Lower leg skin (tissue), 4 donors: ENCODE measurements around the gene UBQLN3. TPM values are rescaled to one million over a fixed set of nuclear protein-coding genes. Genes with fewer than 3 reads are reported as not detected.

Experiments
- DNase-seq, 2 donors: peaks; one replicate each; pipeline ENCODE4 v3.0.0-alpha.2; 2019; ENCODE audit warnings: low spot score in 2 of 2
- H3K4me3 ChIP-seq: fragments of 200-600 bp; sonication (generic); 2 replicates; pipeline ENCODE4 v1.5.1; 2017; ENCODE audit warnings: mild to moderate bottlenecking, low read depth; ENCODE audit not compliant: poor library complexity, severe bottlenecking
- CTCF ChIP-seq, 3 donors: fragments of 450-650 bp; IDR thresholded peaks; one replicate each; pipeline ENCODE4 v1.5.1; 2016; ENCODE audit warnings: antibody characterized with exemption in 3 of 3, mild to moderate bottlenecking in 3 of 3, moderate library complexity in 2 of 3
- POLR2A ChIP-seq, 2 donors: fragments of 450-650 bp; IDR thresholded peaks; one replicate each; pipeline ENCODE4 v1.6.1; 2016 to 2017; ENCODE audit warnings: antibody characterized with exemption in 2 of 2, mild to moderate bottlenecking in 1 of 2, moderate library complexity in 1 of 2
- WGBS, 2 donors: methylation state at CpG; one replicate each; pipeline ENCODE4 v1.1.5; 2018; 5-methylcytosine and 5-hydroxymethylcytosine counted together
- intact Hi-C: fragments of 100-400 bp; cut with DNase I; formaldehyde crosslinking; loops from one replicate; pipeline ENCODE4 v1.15.0; 2023; ENCODE audit warnings: low total_unique reads
- total RNA-seq, 4 donors: library from RNA; depleted of rRNA; stranded (reverse); fragments of >200 nt; gene quantifications; one replicate each; pipeline ENCODE4 v1.1.0, GENCODE V29; 2016

UBQLN3 gene
- under 1 TPM in 1 of 4 donors, not detected in 3; 0.13 TPM for total RNA-seq

DNA sequence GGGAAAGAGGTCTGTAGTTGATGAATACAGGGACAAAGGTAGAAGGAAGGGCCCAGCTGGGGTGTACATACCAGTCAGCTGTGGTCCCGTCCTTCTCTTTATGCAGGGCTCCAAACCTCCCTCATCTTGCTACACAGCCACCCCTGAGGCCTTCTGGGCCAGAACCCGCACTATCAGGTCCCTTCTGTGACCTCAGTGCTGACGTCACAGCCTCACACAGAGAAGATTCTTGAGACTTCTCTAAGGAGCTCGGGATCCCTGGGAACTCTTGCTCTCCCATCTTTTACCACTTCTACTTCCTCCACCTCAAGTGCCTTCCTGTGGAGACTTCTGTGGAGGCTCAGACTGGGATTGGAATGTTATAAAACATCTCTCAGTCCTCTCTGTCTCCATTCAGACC lies at the start of gene UBQLN3:
Gene UBQLN3, minus strand, starts transcription at position 155 of the 400 bp plus-strand sequence. CDS start 399 bp downstream, outside the sequence.
- 70 to 91% methylated on average over 4 of the region's 4 CpGs for WGBS, 2 donors
- no peak for DNase-seq
- H3K4me3 ChIP-seq = no peak within 1 kb of the TSS
- TF ChIP-seq POLR2A (IDR thresholded peaks at IDR 0.05) (no peak), CTCF (IDR thresholded peaks at IDR 0.05) (no peak)
- intact Hi-C loops = no loop called here

GRCh38 chr11:5557751-5558150 lies 48.0 kb upstream of the UBQLN3 start:
- no peak overlapping the region for H3K4me3 ChIP-seq
- DNase-seq = no peak
- intact Hi-C loops = no loop called here
- WGBS, 2 donors = 28 to 68% methylated on average over 3 of the region's 3 CpGs
- TF ChIP-seq POLR2A (IDR thresholded peaks at IDR 0.05) = no peak
- TF ChIP-seq CTCF (IDR thresholded peaks at IDR 0.05) = no peak

- no peak overlapping the region for H3K4me3 ChIP-seq
- intact Hi-C loops = no loop called here
- DNase-seq = no peak
- 28 to 49% methylated on average over 3 of the region's 3 CpGs for WGBS, 2 donors
- TF ChIP-seq CTCF (IDR thresholded peaks at IDR 0.05) = no peak
- no peak for TF ChIP-seq POLR2A (IDR thresholded peaks at IDR 0.05)
These were observed 46.9 kb upstream of the UBQLN3 start for GRCh38 chr11:5556596-5557188.

DNA sequence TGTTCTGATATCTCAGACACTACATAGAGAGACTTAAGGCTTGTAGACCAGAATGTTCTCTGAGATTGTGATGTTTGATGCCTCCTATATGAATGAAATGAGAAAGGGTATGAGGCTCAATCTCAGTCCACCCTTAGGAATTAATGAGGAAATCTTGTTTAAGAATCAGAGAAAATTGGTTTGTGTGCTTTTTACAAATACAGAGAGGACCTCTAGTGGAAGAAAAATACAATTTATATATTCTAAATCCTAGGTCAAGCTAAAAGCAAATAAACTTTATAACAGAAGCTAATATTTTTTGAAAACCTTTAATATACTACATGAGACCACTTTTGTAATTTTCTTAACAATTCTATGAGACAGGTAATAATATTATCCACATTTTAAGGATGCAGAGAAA lies 43.6 kb upstream of the UBQLN3 start:
- intact Hi-C loops = no loop called here
- no peak overlapping the region for H3K4me3 ChIP-seq
- DNase-seq = no peak
- TF ChIP-seq CTCF (IDR thresholded peaks at IDR 0.05) (no peak), POLR2A (IDR thresholded peaks at IDR 0.05) (no peak)

GRCh38 chr11:5550440-5551095 lies 40.8 kb upstream of the UBQLN3 start:
- DNase-seq = no peak
- H3K4me3 ChIP-seq = no peak overlapping the region
- intact Hi-C loops = no loop called here
- no peak for TF ChIP-seq POLR2A (IDR thresholded peaks at IDR 0.05)
- TF ChIP-seq CTCF (IDR thresholded peaks at IDR 0.05) = no peak
- whole genome bisulfite sequencing, 2 donors = 64 to 81% methylated on average over 5 of the region's 5 CpGs
